BE2C (cell line): ENCODE data around the gene HSH2D.

Experiments
- DNase-seq: peaks from one replicate; pipeline ENCODE4 v3.0.0-alpha.2; 2020
- H3K27me3 ChIP-seq: fragments of 250-450 bp; sonication (Bioruptor Pico); 2 replicates; pipeline ENCODE4 v1.5.1; 2020; ENCODE audit warnings: mild to moderate bottlenecking
- H3K36me3 ChIP-seq: fragments of 250-450 bp; sonication (Bioruptor Pico); 2 replicates; pipeline ENCODE4 v1.5.1; 2020; ENCODE audit warnings: mild to moderate bottlenecking
- H3K4me1 ChIP-seq: fragments of 250-450 bp; sonication (Bioruptor Pico); 2 replicates; pipeline ENCODE4 v1.5.1; 2020
- H3K4me3 ChIP-seq: 2 replicates; pipeline ENCODE4 v1.5.1; 2011; ENCODE audit warnings: low read depth, low read length
- H3K9me3 ChIP-seq: fragments of 250-450 bp; sonication (Bioruptor Pico); 2 replicates; pipeline ENCODE4 v1.5.1; 2020
- TF ChIP-seq, protein P1 (sequence below): IDR thresholded peaks from 2 replicates; pipeline ENCODE4 v1.5.1; 2012; ENCODE audit warnings: mild to moderate bottlenecking, low read depth, low read length

HSH2D gene

GRCh38 chr19:16199275-16199932 is 55.9 kb downstream of the HSH2D start:
- DNase-seq, result no peak
- Histone ChIP-seq H3K9me3 (no peaks in the 10 kb centered on the region), H3K4me1 (no peaks in the 10 kb centered on the region; the same call in 1 of the 2 replicates), H3K36me3 (peaks cover 21% of the 10 kb centered on the region), H3K27me3 (no peaks in the 10 kb centered on the region), H3K4me3 (peak overlapping the region; percentile 96; the same call in 1 of the 2 replicates)
- TF ChIP-seq, protein P1, sequence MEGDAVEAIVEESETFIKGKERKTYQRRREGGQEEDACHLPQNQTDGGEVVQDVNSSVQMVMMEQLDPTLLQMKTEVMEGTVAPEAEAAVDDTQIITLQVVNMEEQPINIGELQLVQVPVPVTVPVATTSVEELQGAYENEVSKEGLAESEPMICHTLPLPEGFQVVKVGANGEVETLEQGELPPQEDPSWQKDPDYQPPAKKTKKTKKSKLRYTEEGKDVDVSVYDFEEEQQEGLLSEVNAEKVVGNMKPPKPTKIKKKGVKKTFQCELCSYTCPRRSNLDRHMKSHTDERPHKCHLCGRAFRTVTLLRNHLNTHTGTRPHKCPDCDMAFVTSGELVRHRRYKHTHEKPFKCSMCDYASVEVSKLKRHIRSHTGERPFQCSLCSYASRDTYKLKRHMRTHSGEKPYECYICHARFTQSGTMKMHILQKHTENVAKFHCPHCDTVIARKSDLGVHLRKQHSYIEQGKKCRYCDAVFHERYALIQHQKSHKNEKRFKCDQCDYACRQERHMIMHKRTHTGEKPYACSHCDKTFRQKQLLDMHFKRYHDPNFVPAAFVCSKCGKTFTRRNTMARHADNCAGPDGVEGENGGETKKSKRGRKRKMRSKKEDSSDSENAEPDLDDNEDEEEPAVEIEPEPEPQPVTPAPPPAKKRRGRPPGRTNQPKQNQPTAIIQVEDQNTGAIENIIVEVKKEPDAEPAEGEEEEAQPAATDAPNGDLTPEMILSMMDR, result no peak

DNA sequence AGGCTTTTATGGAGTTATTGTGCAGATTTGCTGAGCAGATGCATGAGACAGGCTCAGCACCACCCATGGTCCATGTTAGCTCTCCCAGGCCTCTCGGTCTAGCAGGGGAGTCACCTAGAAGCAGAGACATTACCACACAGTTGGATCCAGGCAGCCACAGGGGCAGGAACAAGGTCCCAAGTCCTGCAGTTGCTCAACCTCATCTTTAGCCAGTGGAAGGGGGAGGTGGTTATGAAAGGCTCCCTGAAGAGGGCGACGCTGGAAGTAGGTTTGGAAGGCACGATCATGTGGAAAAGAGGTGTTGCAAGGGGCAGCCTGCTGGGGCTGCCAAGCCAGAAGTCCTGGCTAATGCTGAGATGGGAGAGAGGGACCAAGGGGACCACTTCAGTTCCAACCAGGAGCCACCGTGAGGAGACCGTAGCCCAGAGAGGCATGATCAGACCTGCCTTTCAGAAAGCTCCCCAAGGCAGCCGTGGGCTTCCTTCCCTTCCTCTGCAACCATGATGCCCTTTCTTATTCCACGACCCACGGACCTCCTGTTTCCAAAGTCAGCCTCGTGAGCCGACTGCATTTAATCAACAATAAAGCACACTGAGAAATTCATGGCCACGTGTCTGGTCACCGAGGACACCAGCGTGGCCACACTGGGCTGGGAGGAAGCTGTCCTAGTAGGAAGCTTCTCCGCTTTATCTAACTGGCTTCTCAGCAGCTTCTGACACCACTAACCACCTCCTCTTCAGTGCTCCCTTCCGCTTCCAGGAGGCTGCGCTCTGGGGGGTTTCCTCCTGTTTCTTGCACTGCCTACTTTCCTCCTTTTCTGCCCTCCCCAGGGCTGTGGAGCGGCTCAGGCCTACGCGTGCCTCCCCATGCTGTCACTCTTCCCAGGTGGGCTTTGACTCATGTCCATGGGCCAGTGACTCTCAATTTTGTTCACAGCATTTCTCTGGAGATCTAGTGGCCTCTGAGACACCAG is 56.8 kb downstream of the HSH2D start:
- Histone ChIP-seq H3K9me3 (no peaks in the 10 kb centered on the region), H3K36me3 (peaks cover 25% of the 10 kb centered on the region), H3K4me1 (no peaks in the 10 kb centered on the region; the same call in 1 of the 2 replicates), H3K4me3 (no peak overlapping the region), H3K27me3 (no peaks in the 10 kb centered on the region)
- TF ChIP-seq, protein P1, result no peak
- no peak for DNase-seq

DNA sequence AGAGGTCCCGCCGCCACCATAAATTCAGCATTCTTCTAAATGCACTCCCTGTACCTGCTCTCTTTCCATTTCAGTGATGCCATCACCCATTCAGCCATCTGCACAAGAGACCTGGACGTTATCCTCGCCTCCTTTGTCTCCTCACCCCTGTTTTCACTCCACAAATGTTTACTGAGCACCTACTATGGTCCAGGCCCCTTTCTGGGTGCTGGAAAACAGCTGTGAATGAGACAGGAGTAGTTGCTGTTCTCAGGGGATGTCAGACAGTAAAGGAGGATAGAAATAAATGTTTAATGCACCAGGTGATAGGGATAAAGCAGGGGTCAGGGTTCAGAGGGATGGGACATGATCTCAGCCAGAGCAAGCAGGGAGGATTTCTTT is 57.5 kb downstream of the HSH2D start:
- Histone ChIP-seq H3K4me1 (no peaks in the 10 kb centered on the region; the same call in 1 of the 2 replicates), H3K9me3 (no peaks in the 10 kb centered on the region), H3K4me3 (no peak overlapping the region), H3K36me3 (peaks cover 30% of the 10 kb centered on the region), H3K27me3 (no peaks in the 10 kb centered on the region)
- TF ChIP-seq, protein P1, result no peak
- DNase-seq, result no peak

DNA sequence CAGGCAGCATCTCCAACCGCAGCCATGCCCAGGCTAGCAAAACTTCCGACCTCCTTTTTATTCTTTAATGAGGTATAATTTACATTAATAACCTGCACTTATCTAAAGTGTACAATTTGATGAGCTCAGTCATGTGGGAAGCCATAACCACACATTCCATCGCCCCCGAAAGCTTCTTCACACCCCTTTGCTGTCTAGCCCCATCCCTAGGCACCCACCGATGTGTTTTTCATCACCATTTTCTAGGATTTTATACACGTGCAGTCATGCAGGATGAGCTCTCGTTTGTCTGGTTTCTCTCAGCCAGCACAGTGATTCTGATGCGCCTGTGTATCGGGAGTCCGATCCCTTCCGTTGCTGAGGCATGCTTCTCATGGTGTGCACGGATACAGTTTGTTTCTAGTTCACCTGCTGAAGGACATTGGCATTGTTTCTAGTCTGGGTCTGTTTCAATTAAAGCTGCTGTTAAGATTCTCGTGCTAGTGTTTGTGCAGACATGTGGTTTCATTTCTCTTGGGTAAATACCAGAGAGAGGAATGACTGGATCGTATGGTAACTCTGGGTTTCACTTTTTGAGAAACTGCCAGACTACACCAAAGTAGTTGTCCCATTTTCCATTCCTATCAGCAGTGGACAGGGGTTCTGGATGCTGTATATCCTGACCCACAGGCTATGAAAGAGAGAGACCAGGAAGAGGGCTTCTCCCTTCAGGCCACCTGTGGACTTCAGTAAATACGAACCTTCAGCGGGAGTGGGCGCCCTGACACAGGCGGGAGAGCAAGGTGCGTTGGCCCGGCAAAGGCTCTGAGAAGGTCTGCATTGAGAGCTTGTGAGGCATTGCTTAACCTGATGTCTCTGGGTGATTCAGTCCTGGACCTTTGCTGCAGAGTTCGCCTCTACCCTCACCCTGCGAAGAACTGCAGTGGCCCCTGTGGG is 59.1 kb downstream of the HSH2D start:
- Histone ChIP-seq H3K4me1 (no peaks in the 10 kb centered on the region), H3K27me3 (no peaks in the 10 kb centered on the region), H3K9me3 (no peaks in the 10 kb centered on the region), H3K4me3 (no peak overlapping the region), H3K36me3 (peaks cover 38% of the 10 kb centered on the region)
- DNase-seq, result no peak
- TF ChIP-seq, protein P1, result no peak

GRCh38 chr19:16203256-16204004 is 59.9 kb downstream of the HSH2D start:
- no peak for DNase-seq
- Histone ChIP-seq H3K4me3 (no peak overlapping the region), H3K27me3 (no peaks in the 10 kb centered on the region), H3K36me3 (peaks cover 47% of the 10 kb centered on the region), H3K9me3 (no peaks in the 10 kb centered on the region), H3K4me1 (no peaks in the 10 kb centered on the region)
- TF ChIP-seq, protein P1, result no peak
